Measurements from ENCODE around the gene SLC34A3.
A peak's percentile ranks its signal among the peaks of the same experiment; 100 is the strongest.

The SLC34A3 gene

GRCh38 chr9:137195525-137196220 lies 35.0 kb upstream of the SLC34A3 start:
- DNase-seq (ENCODE audit: low read depth), result no peak

GRCh38 chr9:137198051-137198901 lies 32.4 kb upstream of the SLC34A3 start:
- no peak for DNase-seq (ENCODE audit: low read depth)

- DNase-seq (ENCODE audit: low read depth), result no peak
These were observed 31.8 kb upstream of the SLC34A3 start for GRCh38 chr9:137198902-137199283.

GRCh38 chr9:137199411-137200121 lies 31.1 kb upstream of the SLC34A3 start:
- DNase-seq (ENCODE audit: low read depth), result peak; percentile 48

- peak; percentile 99 for DNase-seq (ENCODE audit: low read depth)
These were observed 30.1 kb upstream of the SLC34A3 start, which contains the start of gene TPRN for GRCh38 chr9:137200311-137201204. Gene TPRN, minus strand, starts transcription at chr9:137200741. Its CDS starts 30 bp downstream, at chr9:137200711.

- no peak for DNase-seq (ENCODE audit: low read depth)
These were observed 29.4 kb upstream of the SLC34A3 start for GRCh38 chr9:137201205-137201868.

- no peak for DNase-seq (ENCODE audit: low read depth)
These were observed 27.7 kb upstream of the SLC34A3 start for GRCh38 chr9:137202966-137203365.

GRCh38 chr9:137204731-137205125 lies 26.0 kb upstream of the SLC34A3 start:
- no peak for DNase-seq (ENCODE audit: low read depth)

GRCh38 chr9:137205126-137206069 lies 25.3 kb upstream of the SLC34A3 start, which contains the start of the genes NDOR1 and TMEM203:
Gene NDOR1, plus strand, starts transcription at chr9:137205700. Its CDS starts 78 bp downstream, at chr9:137205778.
Gene TMEM203, minus strand, starts transcription at chr9:137205648. Its CDS starts 234 bp downstream, at chr9:137205414.
- peak; percentile 83 for DNase-seq (ENCODE audit: low read depth)

GRCh38 chr9:137206602-137207001 lies 24.1 kb upstream of the SLC34A3 start:
- DNase-seq (ENCODE audit: low read depth), result no peak

GRCh38 chr9:137211532-137211931 lies 19.2 kb upstream of the SLC34A3 start:
- DNase-seq (ENCODE audit: low read depth), result no peak

GRCh38 chr9:137212520-137212919 lies 18.2 kb upstream of the SLC34A3 start:
- DNase-seq (ENCODE audit: low read depth), result no peak

- no peak for DNase-seq (ENCODE audit: low read depth)
These were observed 17.3 kb upstream of the SLC34A3 start for GRCh38 chr9:137213160-137214060.

GRCh38 chr9:137214620-137215019 lies 16.1 kb upstream of the SLC34A3 start:
- no peak for DNase-seq (ENCODE audit: low read depth)

- no peak for DNase-seq (ENCODE audit: low read depth)
These were observed 15.3 kb upstream of the SLC34A3 start for GRCh38 chr9:137215196-137215986.

- no peak for DNase-seq (ENCODE audit: low read depth)
These were observed 14.3 kb upstream of the SLC34A3 start for GRCh38 chr9:137216188-137216965.

Data from iris pigment epithelial cell (primary cell).